ENCODE results near the gene CFP. TPM values are rescaled to one million over a fixed set of nuclear protein-coding genes. Genes with fewer than 3 reads are reported as not detected.

Gene CFP
- polyA plus RNA-seq, 1 of the 3 experiments (the other 2 are of a cell fraction), result 0.03 TPM

GRCh38 chrX:47661539-47661938 lies 31.8 kb upstream of the CFP start:
- H3K9me2 ChIP-seq, result no peaks in the 10 kb centered on the region
- ChIA-PET POLR2A (no interaction called here), CTCF (no interaction called here)
- H3K27me3 ChIP-seq (ENCODE audit: insufficient read depth), result no peaks in the 10 kb centered on the region; the same call in 1 of the 2 replicates
- H3K27ac ChIP-seq (ENCODE audit: low read depth in 2 of 2, low read length in 1 of 2), result peak overlapping the region in 1 of 2 experiments; percentile 80; a peak in 2 of 4 replicates
- H3K36me3 ChIP-seq (replicated peaks in 1 of 2; ENCODE audit: control insufficient read depth in 1 of 2, insufficient read depth in 2 of 2, low read length in 1 of 2), result peaks cover 0 to 5% of the 10 kb centered on the region in 2 experiments
- no peak for DNase-seq
- peaks cover 9% of the 10 kb centered on the region for H3F3A ChIP-seq (replicated peaks; ENCODE audit: insufficient read depth)
- H3K4me3 ChIP-seq (ENCODE audit: low read depth in 2 of 2, low read length in 1 of 2), result no peak overlapping the region
- no peak overlapping the region for H3K4me2 ChIP-seq
- no peaks in the 10 kb centered on the region for H4K20me1 ChIP-seq (ENCODE audit: insufficient read depth)
- 0 out of 4 replicates have a peak, but pooled peaks cover 0 to 5% of the 10 kb centered on the region in 2 experiments for H3K4me1 ChIP-seq (ENCODE audit: control insufficient read depth in 1 of 2, insufficient read depth in 2 of 2, low read depth in 1 of 2, low read length in 1 of 2)
- H3K9ac ChIP-seq, result no peak overlapping the region; the same call in 1 of the 2 replicates
- 50% methylated on average over 7 of the region's 7 CpGs for WGBS (ENCODE audit: low lambda C conversion rate)
- peaks cover 7% of the 10 kb centered on the region; the same call in 1 of the 2 replicates for H3K79me2 ChIP-seq (ENCODE audit: insufficient read depth)
- H3K9me3 ChIP-seq, result no peaks in the 10 kb centered on the region
- no peak overlapping the region; the same call in 1 of the 2 replicates for H2AFZ ChIP-seq (ENCODE audit: low read depth)
- no peak for TF ChIP-seq EZH2phosphoT487 (IDR thresholded peaks at IDR 0.05; ENCODE audit: borderline replicate concordance, low read depth)
- TF ChIP-seq MEF2A (IDR thresholded peaks at IDR 0.05; ENCODE audit: borderline replicate concordance, low read depth), result no peak
- no peak for TF ChIP-seq IRF3 (IDR thresholded peaks at IDR 0.05; ENCODE audit: low read depth, low read length)
- TF ChIP-seq FOXM1 (IDR thresholded peaks at IDR 0.05; ENCODE audit: low read depth), result no peak
- TF ChIP-seq MAX (IDR thresholded peaks at IDR 0.05; ENCODE audit: low read depth), result no peak
- TF ChIP-seq CTCF (IDR thresholded peaks at IDR 0.05), result no peak
- TF ChIP-seq USF1 (IDR thresholded peaks at IDR 0.05; ENCODE audit: borderline replicate concordance, low read depth), result no peak
- TF ChIP-seq EP300 (IDR thresholded peaks at IDR 0.05; ENCODE audit: borderline replicate concordance in 1 of 2, low read depth in 1 of 2, low read length in 1 of 2), result no peak
- no peak for TF ChIP-seq FOSL2 (IDR thresholded peaks at IDR 0.05; ENCODE audit: borderline replicate concordance, low read depth)
- TF ChIP-seq GABPA (IDR thresholded peaks at IDR 0.05; ENCODE audit: low read depth), result no peak
- TF ChIP-seq PBX3 (IDR thresholded peaks at IDR 0.05), result no peak
- TF ChIP-seq RCOR1 (IDR thresholded peaks at IDR 0.05; ENCODE audit: low read length), result no peak
- TF ChIP-seq TAF1 (IDR thresholded peaks at IDR 0.05; ENCODE audit: borderline replicate concordance, low read depth, low read length), result no peak
- TF ChIP-seq REST (IDR thresholded peaks at IDR 0.05; ENCODE audit: low read depth, low read length), result no peak
- no peak for TF ChIP-seq NFIC (IDR thresholded peaks at IDR 0.05; ENCODE audit: borderline replicate concordance)
- no peak for TF ChIP-seq RFX5 (IDR thresholded peaks at IDR 0.05; ENCODE audit: low read length)
- TF ChIP-seq POLR2AphosphoS5 (IDR thresholded peaks at IDR 0.05; ENCODE audit: low read depth, low read length), result no peak
